ENCODE data around the gene CD83. TPM values are rescaled to one million over a fixed set of nuclear protein-coding genes. Genes with fewer than 3 reads are reported as not detected.

The CD83 gene
- polyA plus RNA-seq, 6 donors from 2014 or later: 57.0 to 622 (median 209) TPM

GRCh38 chr6:14118446-14118845 lies 874 bp downstream of the CD83 start:
- ATAC-seq (ENCODE audit: low read depth in 2 of 2) (no peak), DNase-seq (no peak)
- Mint-ChIP-seq H3K36me3 (peaks cover 27 to 35% of the 10 kb centered on the region in 2 donors), H3K27me3 (peaks cover 0 to 4% (median 0%) of the 10 kb centered on the region in 3 donors), H3K27ac (peak overlapping the region; percentile 97 to 100 (median 99)), H3K9me3 (peaks cover 0 to 6% (median 0%) of the 10 kb centered on the region in 7 donors), H3K4me3 (peak overlapping the region; percentile 94 to 99 (median 98)), H3K4me1 (peaks cover 43 to 61% (median 59%) of the 10 kb centered on the region in 3 donors)

- Mint-ChIP-seq H3K4me3 (peak overlapping the region; percentile 67 to 99 (median 98)), H3K27me3 (peaks cover 0 to 4% (median 0%) of the 10 kb centered on the region in 3 donors), H3K4me1 (peaks cover 54 to 74% (median 73%) of the 10 kb centered on the region in 3 donors), H3K9me3 (peaks cover 0 to 6% (median 0%) of the 10 kb centered on the region in 7 donors), H3K36me3 (peaks cover 31 to 41% of the 10 kb centered on the region in 2 donors), H3K27ac (peak overlapping the region; percentile 97 to 100 (median 99))
- ATAC-seq (ENCODE audit: low read depth in 2 of 2) (no peak), DNase-seq (peak; percentile 47)
Observed at GRCh38 chr6:14119784-14120183, 2.2 kb downstream of the CD83 start.

GRCh38 chr6:14120546-14120945 lies 3.0 kb downstream of the CD83 start:
- DNase-seq: peak; percentile 40
- peaks cover 39 to 47% of the 10 kb centered on the region in 2 donors for H3K36me3 Mint-ChIP-seq

GRCh38 chr6:14121936-14122344 lies 4.4 kb downstream of the CD83 start:
- ATAC-seq (ENCODE audit: low read depth in 2 of 2): peak; percentile 56

More at GRCh38 chr6:14120546-14120945, 3.0 kb downstream of the CD83 start:
- H3K4me3 Mint-ChIP-seq: peak overlapping the region; percentile 67 to 99 (median 98)
- H3K27me3 Mint-ChIP-seq: peaks cover 0 to 4% (median 0%) of the 10 kb centered on the region in 3 donors
- peak overlapping the region; percentile 97 to 100 (median 99) for H3K27ac Mint-ChIP-seq
- ATAC-seq (ENCODE audit: low read depth in 2 of 2): no peak
- peaks cover 61 to 80% (median 79%) of the 10 kb centered on the region in 3 donors for H3K4me1 Mint-ChIP-seq
- H3K9me3 Mint-ChIP-seq: peaks cover 0 to 6% (median 0%) of the 10 kb centered on the region in 7 donors

GRCh38 chr6:14123386-14124111 lies 6.0 kb downstream of the CD83 start:
- DNase-seq: peak; percentile 76
- no peaks in the 10 kb centered on the region for H3K27me3 Mint-ChIP-seq
- ATAC-seq (ENCODE audit: low read depth in 2 of 2): peak; percentile 29 to 46
- peak overlapping the region; percentile 97 to 100 (median 99) for H3K27ac Mint-ChIP-seq
- peaks cover 71 to 94% (median 84%) of the 10 kb centered on the region in 3 donors for H3K4me1 Mint-ChIP-seq
- peaks cover 37 to 44% of the 10 kb centered on the region in 2 donors for H3K36me3 Mint-ChIP-seq
- peak overlapping the region; percentile 59 to 99 (median 98) for H3K4me3 Mint-ChIP-seq
- H3K9me3 Mint-ChIP-seq: peaks cover 0 to 2% (median 0%) of the 10 kb centered on the region in 7 donors

More at GRCh38 chr6:14121936-14122344, 4.4 kb downstream of the CD83 start:
- Mint-ChIP-seq H3K4me1 (peaks cover 67 to 86% (median 84%) of the 10 kb centered on the region in 3 donors), H3K27me3 (peaks cover 0 to 4% (median 0%) of the 10 kb centered on the region in 3 donors), H3K9me3 (peaks cover 0 to 6% (median 0%) of the 10 kb centered on the region in 7 donors), H3K4me3 (peak overlapping the region; percentile 78 to 99 (median 98)), H3K36me3 (peaks cover 44 to 51% of the 10 kb centered on the region in 2 donors), H3K27ac (peak overlapping the region; percentile 97 to 100 (median 99))
- peak; percentile 89 for DNase-seq

GRCh38 chr6:14125346-14125745 lies 7.8 kb downstream of the CD83 start:
- DNase-seq (peak; percentile 31), ATAC-seq (ENCODE audit: low read depth in 2 of 2) (no peak)
- H3K27ac Mint-ChIP-seq: peak overlapping the region; percentile 97 to 100 (median 98)
- H3K36me3 Mint-ChIP-seq: peaks cover 36 to 45% of the 10 kb centered on the region in 2 donors
- peak overlapping the region; percentile 32 to 99 (median 75) for H3K4me3 Mint-ChIP-seq
- H3K4me1 Mint-ChIP-seq: peaks cover 81 to 100% (median 89%) of the 10 kb centered on the region in 3 donors
- H3K27me3 Mint-ChIP-seq: no peaks in the 10 kb centered on the region
- peaks cover 0 to 2% (median 0%) of the 10 kb centered on the region in 7 donors for H3K9me3 Mint-ChIP-seq

- H3K27ac Mint-ChIP-seq: peak overlapping the region; percentile 88 to 100 (median 98)
- peak overlapping the region in 6 of 8 donors; percentile 61 to 99 (median 84) for H3K4me3 Mint-ChIP-seq
- H3K4me1 Mint-ChIP-seq: peaks cover 81 to 100% (median 89%) of the 10 kb centered on the region in 3 donors
- H3K27me3 Mint-ChIP-seq: no peaks in the 10 kb centered on the region
- DNase-seq (peak; percentile 35), ATAC-seq (ENCODE audit: low read depth in 2 of 2) (no peak)
- peaks cover 37 to 43% of the 10 kb centered on the region in 2 donors for H3K36me3 Mint-ChIP-seq
- peaks cover 0 to 2% (median 0%) of the 10 kb centered on the region in 7 donors for H3K9me3 Mint-ChIP-seq
Observed at GRCh38 chr6:14126191-14126590, 8.6 kb downstream of the CD83 start.

GRCh38 chr6:14127611-14128010 lies 10.0 kb downstream of the CD83 start:
- H3K4me1 Mint-ChIP-seq: peaks cover 80 to 99% (median 81%) of the 10 kb centered on the region in 3 donors
- H3K36me3 Mint-ChIP-seq: peaks cover 34 to 38% of the 10 kb centered on the region in 2 donors
- no peak for DNase-seq
- peak overlapping the region in 7 of 8 donors; percentile 42 to 98 (median 66) for H3K4me3 Mint-ChIP-seq
- no peaks in the 10 kb centered on the region for H3K27me3 Mint-ChIP-seq
- peak overlapping the region; percentile 14 to 100 (median 78) for H3K27ac Mint-ChIP-seq
- no peaks in the 10 kb centered on the region for H3K9me3 Mint-ChIP-seq
- ATAC-seq (ENCODE audit: low read depth in 2 of 2): no peak

- Mint-ChIP-seq H3K9me3 (no peaks in the 10 kb centered on the region), H3K27ac (peak overlapping the region; percentile 14 to 100 (median 82)), H3K27me3 (no peaks in the 10 kb centered on the region), H3K4me1 (peaks cover 81 to 99% (median 82%) of the 10 kb centered on the region in 3 donors), H3K36me3 (peaks cover 37 to 40% of the 10 kb centered on the region in 2 donors), H3K4me3 (peak overlapping the region in 6 of 8 donors; percentile 62 to 98 (median 73))
- DNase-seq (no peak), ATAC-seq (ENCODE audit: low read depth in 2 of 2) (no peak)
Observed at GRCh38 chr6:14128012-14128411, 10.4 kb downstream of the CD83 start.

GRCh38 chr6:14128746-14129145 lies 11.2 kb downstream of the CD83 start:
- H3K4me1 Mint-ChIP-seq: peaks cover 81 to 99% (median 84%) of the 10 kb centered on the region in 3 donors
- no peak for DNase-seq
- peak overlapping the region; percentile 68 to 100 (median 88) for H3K27ac Mint-ChIP-seq
- H3K36me3 Mint-ChIP-seq: peaks cover 43 to 44% of the 10 kb centered on the region in 2 donors
- H3K9me3 Mint-ChIP-seq: no peaks in the 10 kb centered on the region
- no peaks in the 10 kb centered on the region for H3K27me3 Mint-ChIP-seq
- no peak for ATAC-seq (ENCODE audit: low read depth in 2 of 2)
- H3K4me3 Mint-ChIP-seq: peak overlapping the region; percentile 62 to 89 (median 73)

- no peaks in the 10 kb centered on the region for H3K9me3 Mint-ChIP-seq
- ATAC-seq (ENCODE audit: low read depth in 2 of 2) (peak; percentile 11 to 57), DNase-seq (peak; percentile 41)
- peak overlapping the region; percentile 74 to 100 (median 94) for H3K27ac Mint-ChIP-seq
- peaks cover 44 to 51% of the 10 kb centered on the region in 2 donors for H3K36me3 Mint-ChIP-seq
- peak overlapping the region in 7 of 8 donors; percentile 62 to 87 (median 70) for H3K4me3 Mint-ChIP-seq
- no peaks in the 10 kb centered on the region for H3K27me3 Mint-ChIP-seq
- peaks cover 81 to 99% (median 86%) of the 10 kb centered on the region in 3 donors for H3K4me1 Mint-ChIP-seq
Observed at GRCh38 chr6:14129575-14129974, 12.0 kb downstream of the CD83 start.

- peaks cover 77 to 99% (median 81%) of the 10 kb centered on the region in 3 donors for H3K4me1 Mint-ChIP-seq
- no peaks in the 10 kb centered on the region for H3K27me3 Mint-ChIP-seq
- DNase-seq: peak; percentile 57
- no peaks in the 10 kb centered on the region for H3K9me3 Mint-ChIP-seq
- ATAC-seq (ENCODE audit: low read depth in 2 of 2): peak; percentile 46 to 51
- peak overlapping the region in 6 of 8 donors; percentile 12 to 80 (median 60) for H3K4me3 Mint-ChIP-seq
- H3K36me3 Mint-ChIP-seq: peaks cover 48 to 51% of the 10 kb centered on the region in 2 donors
- H3K27ac Mint-ChIP-seq: peak overlapping the region; percentile 89 to 100 (median 96)
Observed at GRCh38 chr6:14130435-14131075, 13.0 kb downstream of the CD83 start.

- no peaks in the 10 kb centered on the region for H3K27me3 Mint-ChIP-seq
- no peaks in the 10 kb centered on the region for H3K9me3 Mint-ChIP-seq
- peak overlapping the region in 5 of 6 donors; percentile 89 to 100 (median 96) for H3K27ac Mint-ChIP-seq
- H3K36me3 Mint-ChIP-seq: peaks cover 53 to 54% of the 10 kb centered on the region in 2 donors
- no peak for ATAC-seq (ENCODE audit: low read depth in 2 of 2)
- peak overlapping the region in 5 of 8 donors; percentile 12 to 80 (median 35) for H3K4me3 Mint-ChIP-seq
- peak; percentile 32 for DNase-seq
- peaks cover 74 to 96% (median 77%) of the 10 kb centered on the region in 3 donors for H3K4me1 Mint-ChIP-seq
Observed at GRCh38 chr6:14131579-14131978, 14.0 kb downstream of the CD83 start.
